ENCODE results near the gene SPTBN4.

DNA sequence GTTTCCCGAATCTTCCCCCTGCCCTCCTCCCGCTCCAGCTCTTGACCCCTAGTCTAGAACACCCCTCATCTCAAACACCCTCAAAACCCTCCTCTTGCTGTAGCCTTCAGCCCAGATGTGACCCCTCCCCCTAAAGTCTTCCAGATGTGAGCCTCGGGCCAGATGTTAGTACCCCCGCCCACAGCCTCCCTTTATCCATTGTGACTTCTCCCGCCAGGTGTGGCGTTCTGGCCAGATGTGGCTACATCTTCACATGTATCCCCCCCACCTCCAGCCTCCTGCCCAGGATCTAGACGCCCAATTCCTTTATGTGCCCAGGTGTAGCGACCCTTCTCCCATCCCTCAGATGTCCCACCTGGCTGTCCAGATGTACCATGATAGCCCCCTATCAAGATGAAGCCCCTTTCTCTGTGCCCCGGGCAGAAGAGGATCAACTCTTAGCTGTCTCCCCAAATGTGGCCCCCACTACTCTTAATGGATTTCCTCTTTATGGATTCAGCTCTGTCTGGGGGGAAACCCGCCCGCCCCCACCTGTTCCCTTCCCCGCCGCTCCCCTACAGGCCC is 133.9 kb downstream of the SPTBN4 start:
- TF ChIP-seq POLR2AphosphoS5 (IDR thresholded peaks at IDR 0.05; ENCODE audit: low read depth, low read length) (no peak), TAF1 (IDR thresholded peaks at IDR 0.05; ENCODE audit: borderline replicate concordance, low read depth, low read length) (no peak)
